ENCODE measurements around the gene CBFA2T3. TPM values are rescaled to one million over a fixed set of nuclear protein-coding genes. Genes with fewer than 3 reads are reported as not detected.

Gene CBFA2T3
- total and polyA plus RNA-seq, 2 of the 8 experiments (the other 6 are each of a cell fraction or from before 2014, with no cell fraction given) = 0.51 to 1.3 TPM

DNA sequence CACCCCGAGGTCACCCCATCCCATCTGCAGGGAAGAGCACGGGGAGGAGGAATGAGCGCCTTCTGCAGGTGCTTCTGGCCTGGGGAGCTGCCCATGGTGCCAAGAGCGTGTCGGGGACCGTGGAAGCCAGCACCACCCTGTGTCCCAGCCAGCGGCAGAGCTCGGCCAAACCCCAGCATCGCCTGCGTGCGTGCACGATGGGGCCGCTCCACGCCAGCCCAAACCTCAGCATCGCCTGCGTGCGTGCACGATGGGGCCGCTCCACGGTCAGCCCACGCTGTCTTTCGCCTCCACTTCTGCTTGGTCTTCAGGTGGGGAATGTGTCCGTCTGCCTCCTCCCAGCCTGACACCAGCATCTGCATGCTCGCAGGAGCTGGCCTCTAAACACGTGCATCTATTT lies 134.2 kb downstream of the CBFA2T3 start:
- Histone ChIP-seq H2BK20ac (ENCODE audit: low read length) (no peak overlapping the region), H2BK15ac (ENCODE audit: low read length) (no peak overlapping the region), H3K56ac (replicated peaks; ENCODE audit: insufficient read length, low read depth, low read length) (no peak overlapping the region), H2BK120ac (replicated peaks; ENCODE audit: low read depth, low read length) (no peak overlapping the region), H2BK12ac (ENCODE audit: low read depth, low read length) (no peak overlapping the region), H2BK5ac (ENCODE audit: low read depth, low read length) (no peak overlapping the region), H2AK5ac (ENCODE audit: low read depth, low read length) (no peak overlapping the region), H3K4ac (replicated peaks; ENCODE audit: insufficient read length, low read depth, low read length) (no peak overlapping the region), H3K23me2 (ENCODE audit: low read depth, low read length) (no peaks in the 10 kb centered on the region), H4K5ac (ENCODE audit: insufficient read length, low read depth, low read length) (no peak overlapping the region), H3K18ac (ENCODE audit: extremely low read depth, low read length) (no peak overlapping the region), H3K79me1 (ENCODE audit: low read depth, low read length) (no peaks in the 10 kb centered on the region), H3K4me2 (ENCODE audit: insufficient read depth in 1 of 2, low read depth in 2 of 2, low read length in 2 of 2) (no peak overlapping the region), H2AFZ (ENCODE audit: low read length) (no peak overlapping the region), H3K79me2 (ENCODE audit: control insufficient read depth in 1 of 2, insufficient read depth in 2 of 2, low read length in 2 of 2) (no peaks in the 10 kb centered on the region), H3K14ac (ENCODE audit: insufficient read length) (no peak overlapping the region), H3K23ac (ENCODE audit: insufficient read length) (no peak overlapping the region), H3K4me3 (ENCODE audit: extremely low read depth in 1 of 4, insufficient read depth in 2 of 4, low read depth in 3 of 4, low read length in 4 of 4) (no peak overlapping the region), H3K27ac (ENCODE audit: low read depth, low read length) (no peak overlapping the region), H3K27me3 (replicated peaks in 1 of 4; ENCODE audit: control insufficient read depth in 3 of 4, extremely low read depth in 1 of 4, insufficient read depth in 3 of 4, low read length in 3 of 4) (no peaks in the 10 kb centered on the region), H3K4me1 (replicated peaks in 1 of 4; ENCODE audit: control insufficient read depth in 3 of 4, insufficient read depth in 4 of 4, low read length in 3 of 4) (no peaks in the 10 kb centered on the region), H4K8ac (ENCODE audit: extremely low read depth, insufficient read depth, low read length) (no peak overlapping the region; the same call in 1 of the 2 replicates), H3K9ac (replicated peaks in 1 of 4; ENCODE audit: extremely low read depth in 1 of 4, low read depth in 3 of 4, low read length in 3 of 4) (no peak overlapping the region), H3K36me3 (ENCODE audit: control insufficient read depth in 2 of 4, insufficient read depth in 4 of 4, low read length in 3 of 4) (peaks cover 0 to 5% (median 0%) of the 10 kb centered on the region in 4 experiments; a peak in 2 of 8 replicates), H4K91ac (replicated peaks; ENCODE audit: insufficient read length, low read length) (no peak overlapping the region), H4K20me1 (replicated peaks in 1 of 2; ENCODE audit: control insufficient read depth in 1 of 2, insufficient read depth in 2 of 2, low read length in 2 of 2) (peaks cover 0 to under 1% of the 10 kb centered on the region in 2 experiments), H3K9me3 (ENCODE audit: insufficient read depth in 2 of 2, low read depth in 1 of 2, low read length in 1 of 2) (no peaks in the 10 kb centered on the region)
- WGBS, 2 experiments (ENCODE audit: extremely low coverage in 1 of 2, insufficient coverage in 1 of 2, insufficient read length in 1 of 2, insufficient replicate concordance in 2 of 2, low coverage in 1 of 2, low lambda C conversion rate in 2 of 2, missing lambda C conversion rate in 1 of 2) = 94% methylated on average over 25 of the region's 25 CpGs; no CpG with 5 or more reads in 1 of the 2 experiments
- TF ChIP-seq CREB1 (IDR thresholded peaks at IDR 0.05) = no peak
- TF ChIP-seq POU5F1 (IDR thresholded peaks at IDR 0.05; ENCODE audit: low read depth, low read length) = no peak
- no peak for TF ChIP-seq E2F6 (IDR thresholded peaks at IDR 0.05)
- TF ChIP-seq CEBPB (IDR thresholded peaks at IDR 0.05; ENCODE audit: low read depth, low read length) = no peak
- TF ChIP-seq TEAD4 (IDR thresholded peaks at IDR 0.05; ENCODE audit: low read depth, low read length) = no peak
- TF ChIP-seq EGR1 (IDR thresholded peaks at IDR 0.05; ENCODE audit: borderline replicate concordance, low read depth, low read length) = no peak
- TF ChIP-seq CHD1 (IDR thresholded peaks at IDR 0.05; ENCODE audit: low read depth, low read length) = no peak
- no peak for TF ChIP-seq HDAC2 (IDR thresholded peaks at IDR 0.05; ENCODE audit: borderline replicate concordance in 1 of 2, low read depth in 2 of 2, low read length in 2 of 2)
- TF ChIP-seq NANOG (IDR thresholded peaks at IDR 0.05; ENCODE audit: insufficient read depth, low read depth, low read length, poor library complexity, severe bottlenecking) = no peak
- TF ChIP-seq CBX8 (IDR thresholded peaks at IDR 0.05; ENCODE audit: borderline replicate concordance, low read depth, low read length) = no peak
- TF ChIP-seq POLR2A (IDR thresholded peaks at IDR 0.05; ENCODE audit: control extremely low read depth in 1 of 2, low read depth in 2 of 2, low read length in 2 of 2) = no peak
- TF ChIP-seq KDM5A (IDR thresholded peaks at IDR 0.05; ENCODE audit: low read length) = no peak
- no peak for TF ChIP-seq ZNF274 (IDR thresholded peaks at IDR 0.05; ENCODE audit: borderline replicate concordance, extremely low read depth, low read length)
- ChIA-PET CTCF (ENCODE audit: partially characterized antibody) (interaction anchor here (1.1 to 1.2 kb wide), 3 partner anchors 23 to 260 kb away, joined by 3 read pairs; no protein-coding TSS in a partner anchor), POLR2A (ENCODE audit: partially characterized antibody) (interaction anchor here (1.3 kb wide), 1 partner anchor 84 kb away, joined by 3 read pairs; no protein-coding TSS in a partner anchor)
- no peak for FAIRE-seq
- no peak for DNase-seq (ENCODE audit: low read depth in 1 of 2, low spot score in 2 of 2)
